ENCODE measurements around the gene MICA.
A peak's percentile ranks its signal among the peaks of the same experiment; 100 is the strongest.
"Not testable (repeated sequence)": the region's sequence is repeated elsewhere in the genome, so short reads cannot be mapped to it uniquely, and the experiment has no call there.

Gene MICA

DNA sequence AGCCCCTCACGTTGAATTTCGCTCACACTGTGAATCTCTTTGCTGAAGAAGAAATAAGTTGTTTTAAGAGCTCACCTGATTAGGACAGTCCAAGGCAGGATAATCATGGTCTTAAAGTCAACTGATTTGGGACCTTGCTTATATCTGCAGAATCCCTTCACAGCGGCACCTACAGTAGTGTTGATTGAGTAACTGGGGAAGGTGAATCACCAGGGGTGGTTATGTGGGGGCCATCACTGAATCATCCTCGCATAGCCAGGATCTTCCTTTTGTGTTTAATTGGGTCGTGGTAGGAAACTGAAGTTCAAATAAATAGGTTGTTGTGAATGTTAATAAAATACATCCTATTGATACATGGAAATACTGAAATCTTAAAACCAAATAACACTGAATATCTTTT is 20.2 kb upstream of the MICA start:
- no peak for DNase-seq

DNA sequence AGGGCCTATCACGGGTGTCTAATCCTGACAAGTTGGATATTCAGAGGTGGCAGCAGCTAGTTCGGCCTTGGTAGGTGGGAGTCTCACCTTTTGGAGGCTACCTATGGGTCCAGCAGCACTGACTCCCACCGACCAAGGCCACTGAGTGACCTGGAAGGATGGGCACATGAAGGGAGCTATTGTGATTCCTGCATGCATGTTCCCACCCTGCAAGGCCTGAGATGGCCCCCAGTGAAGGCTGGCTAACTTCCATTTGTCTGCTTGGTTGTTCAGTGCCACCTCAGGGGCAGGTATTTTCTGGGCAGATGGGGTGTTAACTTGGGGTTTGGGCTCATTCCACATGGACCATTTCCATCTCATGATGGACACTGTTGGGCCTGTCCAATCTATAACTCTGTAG is 18.4 kb upstream of the MICA start:
- DNase-seq: no peak

DNA sequence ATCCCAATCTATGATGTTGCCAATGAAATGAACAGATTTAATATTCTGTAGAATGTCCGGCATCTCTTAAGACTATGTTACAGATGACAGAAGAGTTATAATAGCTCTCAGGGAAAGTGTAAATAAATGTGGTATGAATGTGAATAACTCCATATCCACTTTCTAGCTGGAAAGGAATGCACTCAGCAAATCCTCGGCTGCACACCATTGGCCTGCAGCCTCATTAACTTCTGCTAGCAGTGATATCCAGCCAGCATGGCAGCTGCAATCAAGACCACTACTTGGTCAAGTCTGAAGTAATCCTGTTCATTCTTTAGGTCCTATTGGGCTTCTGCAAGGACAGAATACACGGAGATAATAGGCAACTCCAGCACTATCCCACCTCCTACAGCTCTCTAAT is 17.3 kb upstream of the MICA start:
- no peak for DNase-seq

DNA sequence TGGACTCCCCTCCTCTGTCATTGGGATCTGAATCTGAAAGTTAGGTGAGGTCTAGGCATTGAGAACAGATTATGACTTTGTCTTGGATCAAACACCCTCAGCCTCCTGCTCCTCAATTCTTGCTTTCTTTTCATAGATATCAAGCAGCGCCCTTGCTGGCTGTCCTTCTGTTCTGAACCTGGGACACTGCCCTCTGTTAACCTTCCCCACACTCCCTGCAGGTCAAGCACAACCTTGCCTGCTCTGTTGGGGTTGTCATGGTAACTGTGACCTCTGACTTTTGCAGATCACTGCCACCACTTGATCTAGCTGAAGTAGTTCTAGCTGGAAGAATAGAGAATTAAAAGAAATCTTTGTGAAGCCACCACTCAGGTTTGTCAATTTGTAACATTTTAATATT is 16.4 kb upstream of the MICA start:
- DNase-seq: no peak

DNA sequence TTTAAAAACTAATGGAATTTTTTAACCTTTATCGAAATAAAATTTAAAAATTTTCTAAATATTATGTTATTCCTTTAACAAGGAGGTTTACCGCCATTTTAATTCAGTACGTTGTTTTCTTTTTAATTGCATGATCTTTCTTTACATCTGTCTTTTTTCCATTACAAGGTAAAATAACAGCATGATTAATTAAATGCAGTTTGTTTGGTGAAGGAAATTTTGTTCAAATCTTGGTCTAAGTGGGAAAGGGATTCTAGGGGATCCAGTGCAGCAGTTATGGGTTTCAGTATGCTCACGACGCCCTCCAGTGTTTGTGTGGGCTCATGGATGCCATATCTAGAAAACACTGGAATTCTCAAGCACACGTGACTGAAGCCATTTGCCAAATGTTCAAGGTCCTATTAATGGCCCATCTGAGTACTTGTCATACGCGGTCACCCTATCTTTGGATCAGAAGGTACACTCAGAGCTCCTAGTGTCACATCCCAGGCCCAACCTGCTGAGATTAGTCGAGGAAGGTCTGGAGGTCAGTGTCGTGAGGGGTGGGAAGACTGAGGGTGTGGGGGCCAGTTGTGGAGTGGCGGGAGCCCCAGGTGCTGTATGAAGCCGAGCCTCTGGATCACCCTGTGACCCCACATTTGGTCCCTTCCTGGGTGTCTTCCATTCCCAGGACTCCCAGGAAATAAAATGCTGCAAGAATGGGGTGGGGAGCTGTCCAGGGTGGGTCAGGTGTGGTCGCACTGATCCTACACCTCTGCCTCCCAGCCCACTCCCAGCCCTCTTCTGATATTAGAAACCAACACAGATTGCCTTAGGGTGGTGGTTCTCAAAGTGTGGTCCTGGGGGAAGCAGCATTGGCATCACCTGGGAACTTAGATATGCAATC is 14.2 kb upstream of the MICA start:
- not testable (repeated sequence) for DNase-seq

DNA sequence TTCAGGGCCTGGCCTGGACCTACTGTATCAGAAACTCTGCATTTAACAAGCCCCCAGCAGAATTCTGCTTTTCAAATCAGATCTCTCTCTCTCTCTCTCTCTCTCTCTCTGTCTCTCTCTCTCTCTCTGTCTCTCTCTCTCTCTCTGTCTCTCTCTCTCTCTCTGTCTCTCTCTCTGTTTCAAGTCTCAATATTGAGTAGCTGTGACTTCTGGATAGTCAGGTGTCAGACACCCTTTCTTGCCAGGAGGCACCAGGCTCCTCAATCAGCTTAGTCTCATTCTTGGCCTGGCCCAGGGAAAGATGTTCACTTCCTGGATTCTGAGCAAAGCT is 13.6 kb upstream of the MICA start:
- not testable (repeated sequence) for DNase-seq

DNA sequence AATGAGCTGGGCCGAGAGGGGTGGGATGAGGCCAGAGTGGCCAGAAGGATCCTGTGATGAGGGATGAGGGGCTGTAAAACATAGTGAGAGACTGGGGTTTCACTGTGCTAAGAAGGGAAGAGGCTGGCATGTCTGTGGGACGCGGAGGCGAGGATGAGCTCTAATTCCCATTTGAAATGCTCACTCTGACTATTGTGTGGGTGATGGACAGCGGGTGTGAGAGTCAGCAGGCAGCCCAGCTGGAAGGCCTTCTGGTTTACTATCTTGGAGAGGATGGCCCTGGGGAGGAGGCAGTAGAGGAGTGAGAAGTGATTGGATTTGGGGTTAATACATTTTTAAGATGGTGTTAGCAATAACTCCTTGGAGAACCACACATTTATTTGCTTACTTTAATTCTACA is 9.5 kb upstream of the MICA start:
- no peak for DNase-seq

DNA sequence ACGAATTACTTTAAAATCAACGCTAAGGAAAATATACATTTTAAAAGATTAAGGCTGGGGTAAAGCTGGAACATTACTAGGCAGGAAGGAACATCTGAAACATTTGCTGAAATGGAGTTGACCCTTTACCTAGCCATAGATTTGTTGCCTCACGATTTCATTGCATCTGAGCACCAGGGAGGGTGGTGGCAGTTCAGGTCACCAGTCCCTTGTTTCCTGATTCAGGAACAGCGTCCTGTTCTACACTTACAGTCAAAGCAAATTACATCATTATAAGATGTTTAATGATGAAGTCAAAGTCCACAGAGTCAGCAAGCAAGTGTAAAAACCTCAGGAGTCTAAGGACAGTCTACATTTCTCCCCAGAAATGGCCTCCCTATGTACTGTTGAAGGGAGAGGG is 9.0 kb upstream of the MICA start:
- DNase-seq: no peak

DNA sequence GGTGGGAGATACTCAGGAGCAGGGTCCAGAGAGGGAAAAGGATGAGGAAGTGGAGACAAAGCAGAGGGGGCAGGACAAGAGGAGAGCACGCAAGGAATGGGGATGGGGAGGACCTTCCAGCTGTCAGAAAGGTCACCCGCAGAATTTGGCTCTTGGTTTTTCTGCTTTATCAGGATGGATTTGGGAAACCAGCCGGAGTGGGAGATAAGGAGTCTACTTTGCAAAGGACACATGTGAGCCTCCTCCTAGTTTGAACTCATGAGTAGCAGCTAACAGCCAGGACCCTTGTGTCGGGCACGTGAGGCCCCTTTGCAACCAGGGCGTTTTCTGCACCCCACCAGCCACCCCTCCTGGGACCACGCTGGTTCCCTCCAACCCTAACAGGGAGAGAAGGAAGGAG is 7.6 kb upstream of the MICA start:
- no peak for DNase-seq

DNA sequence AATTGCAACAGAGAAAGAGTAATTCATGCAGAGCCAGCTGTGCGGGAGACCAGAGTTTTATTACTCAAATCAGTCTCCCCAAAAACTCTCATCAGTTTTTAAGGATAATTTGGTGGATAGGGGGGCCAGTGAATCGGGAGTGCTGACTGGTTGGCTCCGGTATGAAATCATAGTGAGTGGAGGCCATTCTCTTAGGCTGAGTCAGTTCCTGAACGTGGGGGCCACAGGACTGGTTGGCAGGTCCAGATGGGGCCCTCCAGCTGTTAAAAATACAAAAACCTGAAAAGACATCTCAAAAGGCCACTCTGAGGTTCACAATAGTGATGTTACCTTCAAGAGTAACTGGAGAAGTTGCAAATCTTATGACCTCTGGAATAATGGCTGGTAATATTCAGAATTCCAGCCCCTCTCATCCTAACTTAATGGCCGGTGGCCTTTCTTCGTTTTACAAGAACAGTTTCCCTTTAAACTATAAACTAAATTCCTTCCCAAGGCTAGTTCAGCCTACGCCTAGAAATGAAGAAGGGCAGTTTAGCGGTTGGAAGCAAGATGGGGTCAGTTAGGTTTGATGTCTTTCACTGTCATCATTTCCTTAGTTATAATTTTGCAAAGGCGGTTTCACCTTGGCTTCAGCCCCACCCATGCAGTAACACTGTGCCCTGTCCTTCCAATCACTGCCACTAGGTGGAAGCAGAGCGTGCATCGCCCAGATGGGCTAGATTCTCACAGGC is 6.8 kb upstream of the MICA start:
- DNase-seq: peak; percentile 53 to 87 (median 75)

DNA sequence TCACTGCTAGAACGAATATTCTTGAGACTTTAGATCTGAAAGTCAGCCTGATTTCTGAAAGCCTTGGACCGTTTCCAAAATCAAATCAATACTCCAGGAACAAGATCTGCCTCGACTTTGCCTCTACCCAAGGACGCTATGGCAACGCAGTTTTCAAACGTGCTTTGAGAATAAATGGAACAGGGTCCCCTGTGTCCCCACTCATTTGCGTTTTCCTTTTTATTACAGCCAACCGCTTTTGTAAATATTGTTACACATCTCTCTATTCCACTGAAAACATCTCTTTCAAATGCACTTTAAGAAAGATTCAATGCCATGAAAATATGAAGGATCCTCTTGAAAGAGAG is 6.3 kb upstream of the MICA start:
- DNase-seq: not testable (repeated sequence)

DNA sequence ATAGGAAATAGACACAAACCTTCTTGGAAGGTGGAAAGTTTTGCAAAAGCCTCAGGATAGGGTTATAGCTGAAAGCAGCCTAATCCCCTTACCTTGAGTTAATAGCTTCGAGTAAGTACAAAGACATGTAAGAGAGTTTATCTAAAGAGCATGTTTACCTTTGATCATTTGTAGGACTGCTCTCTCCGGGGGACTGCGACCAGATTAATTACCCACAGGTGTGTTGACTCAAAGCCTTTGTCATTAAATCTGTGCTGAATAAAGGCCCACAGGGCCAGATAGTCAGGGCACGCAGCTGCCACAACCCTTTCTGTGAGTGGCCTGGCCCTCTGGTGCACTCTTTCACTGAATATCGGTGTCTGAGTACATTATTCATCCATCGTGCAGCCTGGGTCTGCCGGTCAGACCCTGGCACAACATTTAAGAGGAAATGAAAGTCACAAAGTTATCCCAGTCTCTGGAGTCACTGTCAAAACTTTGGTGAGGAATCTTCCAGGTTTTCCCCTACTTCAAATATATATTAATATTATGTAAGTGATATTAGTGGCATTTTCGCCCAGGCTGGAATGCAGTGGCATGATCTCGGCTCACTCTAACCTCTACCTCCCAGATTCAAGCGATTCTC is 5.4 kb upstream of the MICA start:
- DNase-seq: no peak

DNA sequence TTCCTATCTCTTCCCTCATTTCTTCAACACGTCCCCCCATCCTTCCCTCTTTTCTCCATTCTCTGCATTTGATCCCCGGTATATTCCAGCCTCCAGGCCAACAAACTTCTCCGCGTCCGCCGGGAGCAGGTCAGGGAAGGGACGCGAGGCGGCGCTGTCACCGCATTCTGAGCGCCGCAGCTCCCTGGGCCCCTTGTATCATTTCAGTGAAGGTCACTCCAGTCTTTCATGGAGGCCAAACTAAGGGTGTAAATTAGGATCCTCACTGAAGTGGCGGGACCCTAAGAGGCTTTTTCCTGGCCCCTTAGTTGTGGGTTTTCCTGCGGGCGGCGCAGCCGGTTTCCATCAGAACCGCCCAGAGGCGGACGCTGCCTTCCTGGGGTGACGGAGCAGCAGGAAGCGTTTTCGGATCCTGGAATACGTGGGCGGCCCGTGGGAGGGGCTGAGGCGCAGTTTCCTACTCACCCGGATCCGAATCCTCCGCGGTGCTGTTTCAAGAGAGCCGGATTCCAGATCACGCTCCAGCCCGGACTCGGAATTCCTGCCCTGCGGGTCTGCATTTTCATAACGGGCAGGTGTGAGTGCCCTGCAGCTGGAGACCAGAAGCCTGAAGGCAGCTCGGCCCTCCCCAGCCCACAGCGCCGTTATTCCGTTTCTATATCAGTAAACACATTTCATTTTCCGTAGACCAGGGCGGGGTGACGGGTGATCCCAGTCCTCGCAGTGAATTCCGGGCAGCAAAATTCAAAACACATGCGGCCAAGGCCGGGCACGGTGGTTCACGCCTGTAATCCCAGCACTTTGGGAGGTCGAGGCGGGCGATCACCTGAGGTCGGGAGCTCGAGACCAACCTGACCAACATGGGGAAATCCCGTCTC is 3.6 kb upstream of the MICA start:
- peak; percentile 31 to 69 (median 48) for DNase-seq

DNA sequence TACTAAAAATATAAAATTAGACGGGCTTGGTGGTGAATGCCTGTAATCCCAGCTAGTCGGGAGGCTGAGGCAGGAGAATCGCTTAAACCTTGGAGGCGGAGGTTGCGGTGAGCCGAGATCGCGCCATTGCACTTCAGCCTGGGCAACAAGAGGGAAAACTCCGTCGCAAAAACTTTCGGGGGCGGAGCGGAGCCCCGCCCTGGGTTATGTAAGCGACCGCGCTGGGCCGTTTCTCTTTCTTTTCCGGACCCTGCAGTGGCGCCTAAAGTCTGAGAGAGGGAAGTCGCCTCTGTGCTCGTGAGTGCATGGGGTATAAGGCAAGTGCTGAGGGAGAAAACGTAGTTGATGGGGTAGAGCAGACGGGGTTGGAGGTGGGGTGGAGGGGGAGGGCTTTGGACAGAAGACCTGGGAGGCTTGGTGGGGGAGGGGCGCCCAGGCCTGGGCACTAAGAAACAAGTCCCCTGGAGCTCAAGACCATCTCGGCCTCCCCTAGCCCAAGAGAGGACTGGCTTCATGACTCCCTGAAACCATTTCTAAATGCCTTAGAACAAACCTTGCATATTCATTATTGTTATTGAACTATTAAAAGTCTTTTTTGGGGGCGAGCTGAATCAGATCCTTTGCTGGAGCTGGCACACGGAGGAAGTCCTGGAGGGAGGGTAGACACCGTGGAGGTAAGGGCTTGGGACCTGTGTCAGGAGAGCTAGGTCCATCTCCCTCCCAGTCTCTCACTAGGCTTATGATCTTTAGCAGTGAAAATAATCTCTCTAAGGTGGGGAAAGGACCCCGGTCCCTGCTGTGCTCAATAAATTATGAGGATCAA is 2.7 kb upstream of the MICA start:
- DNase-seq: peak; percentile 49 to 80 (median 61)

DNA sequence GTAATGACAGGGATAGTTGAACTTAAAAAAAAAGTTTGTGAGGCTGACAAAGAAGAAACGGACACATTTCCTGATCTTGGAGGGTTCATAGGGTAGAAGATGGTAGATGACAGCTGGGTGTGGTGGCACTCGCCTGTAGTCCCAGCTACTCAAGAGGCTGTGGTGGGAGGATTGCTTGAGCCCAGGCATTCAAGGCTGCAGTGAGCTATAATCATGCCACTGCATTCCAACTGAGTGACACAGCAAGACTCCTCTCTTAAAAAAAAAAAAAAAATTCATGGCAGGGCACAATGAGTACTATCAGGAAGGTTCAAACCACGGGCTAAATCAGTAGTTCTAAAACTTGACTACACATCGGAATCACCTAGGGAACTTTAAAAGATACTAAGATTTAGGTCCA is 2.0 kb upstream of the MICA start:
- peak in 1 of 5 experiments; percentile 29 for DNase-seq

DNA sequence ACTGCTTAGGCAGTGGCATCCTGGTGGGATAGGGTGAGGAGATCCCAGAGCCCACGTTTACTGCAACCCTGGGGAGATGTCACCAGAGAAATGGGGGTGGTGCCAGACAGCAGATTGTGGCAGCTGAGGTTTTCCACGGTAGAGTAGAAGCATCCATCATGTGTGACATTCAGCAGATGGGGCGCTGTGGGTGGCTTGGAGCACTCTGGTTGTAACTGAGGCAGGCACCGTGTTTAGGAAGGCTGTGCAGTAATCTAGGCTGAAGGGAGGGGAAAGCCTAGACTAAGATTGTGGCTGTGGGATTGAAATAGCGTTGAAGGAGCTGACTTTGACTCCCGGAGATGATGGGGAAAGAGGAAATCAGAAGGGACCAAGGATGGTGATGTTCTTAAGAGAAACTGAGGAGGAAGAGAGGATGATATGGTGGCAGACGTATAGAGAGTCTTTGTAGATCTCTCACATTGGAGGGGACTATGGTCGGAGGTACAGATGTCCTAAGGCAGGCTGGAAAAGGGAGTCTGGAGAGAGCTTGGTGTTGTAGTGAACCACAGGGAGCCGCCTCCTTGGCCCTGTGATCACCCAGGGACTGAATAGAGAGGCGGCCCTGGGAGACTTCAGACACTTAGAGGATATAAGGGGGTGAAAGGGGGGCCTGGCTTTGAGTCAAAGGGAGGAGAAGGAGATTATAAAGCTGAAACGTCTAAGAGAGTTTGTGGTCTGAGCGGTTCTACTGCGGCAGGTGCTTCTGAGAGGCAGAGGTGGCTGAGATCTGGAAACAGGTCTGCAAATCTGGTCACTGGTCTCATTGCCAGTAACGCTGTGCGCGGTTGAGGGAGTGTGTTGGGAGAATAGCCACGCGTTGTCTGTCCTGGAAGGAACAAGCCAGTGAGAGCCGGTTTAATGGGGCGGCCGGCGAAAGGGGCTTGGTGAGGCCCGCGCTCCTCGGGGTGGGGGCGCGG is 792 bp upstream of the MICA start:
- DNase-seq: peak in 3 of 5 experiments; percentile 23 to 51 (median 34)

DNA sequence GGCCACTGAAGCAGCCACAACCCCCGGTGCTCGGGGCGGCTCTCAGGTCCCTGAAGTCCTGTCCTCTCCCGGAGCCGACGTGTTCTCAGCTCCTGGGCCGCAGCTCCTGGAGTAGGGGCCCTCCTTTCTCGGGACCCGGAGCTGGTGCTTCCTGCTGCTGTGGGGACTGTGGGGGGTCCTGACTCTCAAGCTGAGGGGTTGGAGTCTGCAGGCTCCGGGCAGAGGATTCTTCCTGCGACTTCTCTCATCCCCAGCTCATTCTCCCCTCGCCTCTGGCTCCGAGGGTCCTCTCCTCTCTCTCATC is 618 bp downstream of the MICA start:
- not testable (repeated sequence) for DNase-seq

DNA sequence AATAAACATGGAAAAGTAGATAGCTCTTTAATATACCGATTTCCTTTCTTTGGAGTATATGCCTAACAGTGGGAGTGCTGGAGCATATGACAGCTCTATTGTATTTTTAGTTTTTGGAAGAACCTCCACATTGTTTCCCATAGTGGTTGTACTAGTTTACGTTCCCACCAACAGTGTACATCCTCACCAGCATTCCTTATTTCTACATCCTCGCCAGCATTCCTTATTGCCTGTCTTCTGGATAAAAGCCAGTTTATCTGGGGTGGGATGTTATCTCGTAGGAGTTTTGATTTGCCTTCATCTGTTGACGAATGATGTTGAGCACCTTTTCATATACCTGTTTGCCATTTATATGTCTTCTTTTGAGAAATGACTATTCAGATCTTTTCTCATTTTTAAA is 2.6 kb downstream of the MICA start:
- no peak for DNase-seq

DNA sequence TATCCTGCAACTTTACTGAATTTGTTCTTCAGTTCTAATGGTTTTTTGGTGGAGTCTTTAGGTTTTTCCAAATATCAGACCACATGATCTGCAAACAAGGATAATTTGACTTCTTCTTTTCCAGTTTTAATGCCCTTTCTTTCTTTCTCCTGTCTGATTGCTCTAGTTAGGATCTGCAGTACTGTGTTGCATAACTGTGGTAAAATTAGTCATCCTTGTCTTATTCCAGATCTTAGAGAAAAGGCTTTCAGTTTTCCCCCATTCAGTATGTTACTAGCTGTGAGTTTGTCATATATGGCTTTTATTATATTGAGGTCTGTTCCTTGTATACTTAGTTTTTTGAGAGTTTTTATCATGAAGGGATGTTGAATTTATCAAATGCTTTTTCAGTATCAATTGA is 4.3 kb downstream of the MICA start:
- DNase-seq: no peak

DNA sequence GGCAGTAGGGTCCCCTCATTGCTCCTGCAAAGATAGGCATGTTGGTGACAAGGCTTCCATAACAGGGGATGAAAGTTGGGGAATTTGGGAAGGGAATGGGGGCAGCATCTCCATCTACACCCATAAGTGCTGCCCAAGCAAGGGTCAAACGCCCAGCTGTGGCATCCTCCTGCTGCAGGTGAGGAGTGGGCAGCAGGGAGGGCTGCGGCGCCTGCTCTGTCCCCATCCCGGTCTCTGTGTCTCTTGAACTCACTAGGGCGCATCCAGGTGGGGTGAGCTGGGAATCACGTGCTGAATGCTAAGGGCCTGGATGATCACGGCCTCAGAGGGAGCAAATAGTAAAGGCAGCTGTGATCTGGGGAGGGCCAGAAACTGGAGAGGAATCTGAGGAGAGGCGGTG is 9.1 kb downstream of the MICA start:
- no peak for DNase-seq

Measured in T-helper 2 cell (primary cell).